Spleen (tissue), 7 donors: Measurements from ENCODE around the gene COPS9.

Source experiments
- CTCF ChIP-seq, 11 experiments: fragments of 200-600 bp in 7 of 11; fragments of 450-650 bp in 4 of 11; sonication (generic) in 4 of 11; IDR thresholded peaks in 8 of 11; conservative IDR thresholded peaks in 3 of 11; 1 replicate in 7 of 11; 2 replicates in 4 of 11; pipeline versions ENCODE4 v1.4.0 to v1.8.0; 2016 to 2021; ENCODE audit warnings: antibody characterized with exemption in 11 of 11, inconsistent platforms in 4 of 11, mild to moderate bottlenecking in 1 of 11
- POLR2A ChIP-seq, 3 donors: fragments of 450-650 bp; IDR thresholded peaks; one replicate each; pipeline ENCODE4 v1.5.1; 2017; ENCODE audit warnings: antibody characterized with exemption in 3 of 3, mild to moderate bottlenecking in 1 of 3
- POLR2AphosphoS5 ChIP-seq, 3 donors: sonication (generic); formaldehyde crosslinking; IDR thresholded peaks; one replicate each; pipeline ENCODE4 v1.5.1; 2017; ENCODE audit warnings: antibody characterized with exemption in 3 of 3
- donor health status: DM: no; HTN: no; CAD: no; lungs with moderate emphysema.
- donor health status: DM: no; HTN: no; CAD: no.
- donor health status: DM: no; HTN: no; CAD: no.

DNA sequence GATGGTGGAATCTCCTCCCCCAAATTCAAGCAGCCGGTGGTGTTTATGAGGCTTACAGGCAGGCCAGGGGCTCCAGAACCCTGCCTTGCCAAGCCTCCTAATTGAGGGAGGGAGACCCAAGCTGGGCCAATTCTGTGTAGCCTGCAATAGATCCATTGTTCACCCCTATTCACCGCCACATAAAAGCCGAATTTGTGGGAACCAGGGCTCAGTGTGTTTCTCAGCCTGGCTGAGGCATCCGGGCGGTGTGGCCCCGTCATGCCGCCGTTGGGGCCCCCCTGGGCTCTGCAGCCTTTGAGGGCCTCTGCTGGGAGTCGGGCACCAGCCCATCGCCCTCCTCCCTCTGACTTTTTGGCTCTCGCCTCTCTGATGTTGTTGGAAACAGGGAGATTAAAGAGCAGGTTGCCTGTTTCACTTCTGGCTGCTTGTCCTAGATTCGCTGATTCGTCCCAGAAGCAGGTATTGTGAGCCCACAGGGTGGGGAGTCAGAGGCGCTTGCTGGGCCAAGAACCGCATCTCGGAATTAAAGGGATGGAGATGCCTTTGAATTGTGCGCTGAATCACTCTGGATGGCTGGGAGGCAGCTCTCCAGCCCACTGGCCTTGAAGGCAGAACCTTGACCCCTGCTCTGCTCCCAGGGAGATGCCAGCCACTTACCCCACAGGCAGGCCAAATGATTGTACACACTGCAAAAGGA lies 19.1 kb upstream of the COPS9 start:
- TF ChIP-seq CTCF (IDR thresholded peaks at IDR 0.05 in 8 of 11, conservative IDR thresholded peaks at IDR 0.05 in 3 of 11): no peak
- no peak for TF ChIP-seq POLR2A (IDR thresholded peaks at IDR 0.05)
- TF ChIP-seq POLR2AphosphoS5 (IDR thresholded peaks at IDR 0.05): no peak
